SK-N-SH treated with all-trans-retinoic acid at 6 μM for 48 hours (cell line): ENCODE measurements around the gene HRH3.

Source experiments
- ATAC-seq: fragments of 200-7000 bp; cut with Tn5 transposase; 3 replicates; pipeline ENCODE4 v1.9.1; 2020; ENCODE audit warnings: mild to moderate bottlenecking, moderate library complexity
- GLIS3 ChIP-seq: fragments of 250-450 bp; sonication (Bioruptor Pico); IDR thresholded peaks from 2 replicates; pipeline ENCODE4 v1.5.0; 2020; ENCODE audit warnings: mild to moderate bottlenecking, moderate library complexity
- ISL1 ChIP-seq: fragments of 250-450 bp; sonication (Bioruptor Pico); IDR thresholded peaks from 2 replicates; pipeline ENCODE4 v2.1.2; 2022; ENCODE audit warnings: mild to moderate bottlenecking, moderate library complexity
- OSR1 ChIP-seq: fragments of 250-450 bp; sonication (Bioruptor Pico); IDR thresholded peaks from 2 replicates; pipeline ENCODE4 v1.8.0; 2022; ENCODE audit warnings: moderate library complexity, mild to moderate bottlenecking, inconsistent platforms
- PATZ1 ChIP-seq: fragments of 250-450 bp; sonication (Bioruptor Pico); IDR thresholded peaks from 2 replicates; pipeline ENCODE4 v1.8.0; 2020; ENCODE audit warnings: mild to moderate bottlenecking, moderate library complexity, borderline replicate concordance
- POU6F1 ChIP-seq: fragments of 250-450 bp; sonication (Bioruptor Pico); IDR thresholded peaks from 2 replicates; pipeline ENCODE4 v1.8.0; 2021; ENCODE audit warnings: low read depth, mild to moderate bottlenecking, moderate library complexity, borderline replicate concordance
- PPARA ChIP-seq: fragments of 250-450 bp; sonication (Bioruptor Pico); IDR thresholded peaks from 2 replicates; pipeline ENCODE4 v1.5.0; 2020; ENCODE audit warnings: mild to moderate bottlenecking, borderline replicate concordance
- TOX ChIP-seq: fragments of 250-450 bp; sonication (Bioruptor Pico); IDR thresholded peaks from 2 replicates; pipeline ENCODE4 v1.8.0; 2021; ENCODE audit warnings: mild to moderate bottlenecking, moderate library complexity, borderline replicate concordance
- TSHZ2 ChIP-seq: fragments of 250-450 bp; sonication (Bioruptor Pico); IDR thresholded peaks from 2 replicates; pipeline ENCODE4 v1.5.0; 2020; ENCODE audit warnings: mild to moderate bottlenecking, moderate library complexity
- ZFP30 ChIP-seq: fragments of 450-650 bp; formaldehyde crosslinking; IDR thresholded peaks from 2 replicates; pipeline ENCODE4 v1.5.0; 2022; ENCODE audit warnings: mild to moderate bottlenecking, moderate library complexity
- ZNF70 ChIP-seq: fragments of 450-650 bp; formaldehyde crosslinking; IDR thresholded peaks from 2 replicates; pipeline ENCODE4 v1.5.0; 2020; ENCODE audit warnings: mild to moderate bottlenecking, moderate library complexity
- ZNF8 ChIP-seq: fragments of 450-650 bp; formaldehyde crosslinking; IDR thresholded peaks from 2 replicates; pipeline ENCODE4 v1.5.0; 2020; ENCODE audit warnings: mild to moderate bottlenecking, moderate library complexity

Gene HRH3

GRCh38 chr20:62208795-62209755 lies 11.0 kb downstream of the HRH3 start (continued):
- TF ChIP-seq ZNF70 (no peak), POU6F1 (no peak)

- no peak for ATAC-seq
Observed at GRCh38 chr20:62208061-62208794, 11.8 kb downstream of the HRH3 start.

GRCh38 chr20:62206388-62206775 lies 13.7 kb downstream of the HRH3 start:
- no peak for TF ChIP-seq ZFP30 (CRISPR knock-in tag)
- no peak for TF ChIP-seq ISL1 (CRISPR knock-in tag)
- no peak for TF ChIP-seq ZNF8 (CRISPR knock-in tag)
- no peak for TF ChIP-seq TOX (CRISPR knock-in tag)
- TF ChIP-seq POU6F1, result no peak
- no peak for TF ChIP-seq PATZ1
- no peak for TF ChIP-seq PPARA (CRISPR knock-in tag)

More at GRCh38 chr20:62208061-62208794, 11.8 kb downstream of the HRH3 start:
- TF ChIP-seq POU6F1, result no peak
- TF ChIP-seq ZNF8 (CRISPR knock-in tag), result no peak
- no peak for TF ChIP-seq OSR1 (CRISPR knock-in tag)
- no peak for TF ChIP-seq TOX (CRISPR knock-in tag)
- TF ChIP-seq GLIS3, result no peak
- no peak for TF ChIP-seq TSHZ2 (CRISPR knock-in tag)
- no peak for TF ChIP-seq PATZ1

More at GRCh38 chr20:62206388-62206775, 13.7 kb downstream of the HRH3 start:
- no peak for ATAC-seq
